Activated naive CD4-positive, alpha-beta T cell treated with anti-CD3 and anti-CD28 coated beads, Interleukin-2, amount 50 U/mL, for 24 hours (primary cell): Measurements from ENCODE around the gene NPPA.

Experiments used
- H3K27ac Mint-ChIP-seq: one replicate; pipeline ENCODE4 v1.8.0; 2021; ENCODE audit warnings: mild to moderate bottlenecking, mixed read lengths
- H3K27me3 Mint-ChIP-seq: one replicate; pipeline ENCODE4 v1.8.0; 2021; ENCODE audit warnings: mixed read lengths
- H3K36me3 Mint-ChIP-seq: one replicate; pipeline ENCODE4 v1.8.0; 2021; ENCODE audit warnings: mixed read lengths
- H3K4me1 Mint-ChIP-seq: one replicate; pipeline ENCODE4 v1.8.0; 2021; ENCODE audit warnings: mixed read lengths
- H3K4me3 Mint-ChIP-seq: one replicate; pipeline ENCODE4 v1.8.0; 2021; ENCODE audit warnings: mild to moderate bottlenecking, mixed read lengths
- H3K9me3 Mint-ChIP-seq: one replicate; pipeline ENCODE4 v1.8.0; 2021; ENCODE audit warnings: mixed read lengths

Gene NPPA

GRCh38 chr1:11879311-11880180 is 32.0 kb upstream of the NPPA start:
- Mint-ChIP-seq H3K9me3 (no peaks in the 10 kb centered on the region), H3K27ac (no peak overlapping the region), H3K27me3 (peaks cover 9% of the 10 kb centered on the region), H3K36me3 (no peaks in the 10 kb centered on the region), H3K4me1 (no peaks in the 10 kb centered on the region), H3K4me3 (no peak overlapping the region)

- Mint-ChIP-seq H3K27me3 (peaks cover 9% of the 10 kb centered on the region), H3K9me3 (no peaks in the 10 kb centered on the region), H3K36me3 (no peaks in the 10 kb centered on the region), H3K27ac (no peak overlapping the region), H3K4me3 (no peak overlapping the region), H3K4me1 (no peaks in the 10 kb centered on the region)
These were observed 31.3 kb upstream of the NPPA start for GRCh38 chr1:11878891-11879190.

GRCh38 chr1:11878081-11878890 is 30.7 kb upstream of the NPPA start:
- Mint-ChIP-seq H3K27me3 (peaks cover 9% of the 10 kb centered on the region), H3K9me3 (no peaks in the 10 kb centered on the region), H3K4me1 (no peaks in the 10 kb centered on the region), H3K27ac (no peak overlapping the region), H3K36me3 (no peaks in the 10 kb centered on the region), H3K4me3 (no peak overlapping the region)

- H3K4me1 Mint-ChIP-seq = no peaks in the 10 kb centered on the region
- H3K4me3 Mint-ChIP-seq = no peak overlapping the region
- H3K27ac Mint-ChIP-seq = no peak overlapping the region
- no peaks in the 10 kb centered on the region for H3K9me3 Mint-ChIP-seq
- H3K36me3 Mint-ChIP-seq = no peaks in the 10 kb centered on the region
- H3K27me3 Mint-ChIP-seq = peaks cover 9% of the 10 kb centered on the region
These were observed 29.5 kb upstream of the NPPA start for GRCh38 chr1:11877074-11877473.

- no peaks in the 10 kb centered on the region for H3K4me1 Mint-ChIP-seq
- H3K4me3 Mint-ChIP-seq = no peak overlapping the region
- H3K9me3 Mint-ChIP-seq = no peaks in the 10 kb centered on the region
- no peaks in the 10 kb centered on the region for H3K36me3 Mint-ChIP-seq
- H3K27ac Mint-ChIP-seq = no peak overlapping the region
- peaks cover 9% of the 10 kb centered on the region for H3K27me3 Mint-ChIP-seq
These were observed 27.5 kb upstream of the NPPA start for GRCh38 chr1:11875094-11875493.

- Mint-ChIP-seq H3K27ac (no peak overlapping the region), H3K27me3 (peaks cover 9% of the 10 kb centered on the region), H3K4me3 (no peak overlapping the region), H3K4me1 (no peaks in the 10 kb centered on the region), H3K36me3 (no peaks in the 10 kb centered on the region), H3K9me3 (no peaks in the 10 kb centered on the region)
These were observed 27.0 kb upstream of the NPPA start for GRCh38 chr1:11874624-11875023.

- H3K27ac Mint-ChIP-seq = no peak overlapping the region
- peaks cover 9% of the 10 kb centered on the region for H3K27me3 Mint-ChIP-seq
- no peaks in the 10 kb centered on the region for H3K4me1 Mint-ChIP-seq
- H3K4me3 Mint-ChIP-seq = no peak overlapping the region
- no peaks in the 10 kb centered on the region for H3K36me3 Mint-ChIP-seq
- no peaks in the 10 kb centered on the region for H3K9me3 Mint-ChIP-seq
These were observed 26.6 kb upstream of the NPPA start for GRCh38 chr1:11874258-11874562.

GRCh38 chr1:11873395-11874257 is 26.0 kb upstream of the NPPA start:
- Mint-ChIP-seq H3K4me1 (no peaks in the 10 kb centered on the region), H3K9me3 (no peaks in the 10 kb centered on the region), H3K4me3 (no peak overlapping the region), H3K27ac (no peak overlapping the region), H3K36me3 (no peaks in the 10 kb centered on the region), H3K27me3 (peaks cover 9% of the 10 kb centered on the region)

- peaks cover 9% of the 10 kb centered on the region for H3K27me3 Mint-ChIP-seq
- H3K9me3 Mint-ChIP-seq = no peaks in the 10 kb centered on the region
- H3K4me1 Mint-ChIP-seq = no peaks in the 10 kb centered on the region
- H3K4me3 Mint-ChIP-seq = no peak overlapping the region
- H3K27ac Mint-ChIP-seq = no peak overlapping the region
- no peaks in the 10 kb centered on the region for H3K36me3 Mint-ChIP-seq
These were observed 25.0 kb upstream of the NPPA start for GRCh38 chr1:11872545-11872944.

- no peaks in the 10 kb centered on the region for H3K9me3 Mint-ChIP-seq
These were observed 22.1 kb upstream of the NPPA start for GRCh38 chr1:11869650-11870207.

GRCh38 chr1:11869104-11869503 is 21.5 kb upstream of the NPPA start:
- H3K4me3 Mint-ChIP-seq = no peak overlapping the region
- H3K9me3 Mint-ChIP-seq = no peaks in the 10 kb centered on the region
- H3K27me3 Mint-ChIP-seq = peaks cover 7% of the 10 kb centered on the region
- no peaks in the 10 kb centered on the region for H3K36me3 Mint-ChIP-seq
- H3K27ac Mint-ChIP-seq = no peak overlapping the region
- H3K4me1 Mint-ChIP-seq = no peaks in the 10 kb centered on the region

More at GRCh38 chr1:11869650-11870207, 22.1 kb upstream of the NPPA start:
- no peak overlapping the region for H3K4me3 Mint-ChIP-seq
- H3K36me3 Mint-ChIP-seq = no peaks in the 10 kb centered on the region
- no peak overlapping the region for H3K27ac Mint-ChIP-seq
- H3K27me3 Mint-ChIP-seq = peaks cover 5% of the 10 kb centered on the region
- no peaks in the 10 kb centered on the region for H3K4me1 Mint-ChIP-seq

- Mint-ChIP-seq H3K27me3 (peaks cover 7% of the 10 kb centered on the region), H3K4me3 (no peak overlapping the region), H3K9me3 (no peaks in the 10 kb centered on the region), H3K4me1 (no peaks in the 10 kb centered on the region), H3K36me3 (no peaks in the 10 kb centered on the region), H3K27ac (no peak overlapping the region)
These were observed 20.9 kb upstream of the NPPA start for GRCh38 chr1:11868331-11868980.

- H3K36me3 Mint-ChIP-seq = no peaks in the 10 kb centered on the region
- H3K9me3 Mint-ChIP-seq = no peaks in the 10 kb centered on the region
- no peak overlapping the region for H3K27ac Mint-ChIP-seq
- peaks cover 28% of the 10 kb centered on the region for H3K27me3 Mint-ChIP-seq
- H3K4me3 Mint-ChIP-seq = no peak overlapping the region
- H3K4me1 Mint-ChIP-seq = no peaks in the 10 kb centered on the region
These were observed 15.3 kb upstream of the NPPA start for GRCh38 chr1:11862890-11863289.

- Mint-ChIP-seq H3K4me3 (no peak overlapping the region), H3K36me3 (no peaks in the 10 kb centered on the region), H3K4me1 (no peaks in the 10 kb centered on the region), H3K27me3 (peaks cover 34% of the 10 kb centered on the region), H3K9me3 (no peaks in the 10 kb centered on the region), H3K27ac (no peak overlapping the region)
These were observed 13.0 kb upstream of the NPPA start for GRCh38 chr1:11860587-11860986.

- no peak overlapping the region for H3K4me3 Mint-ChIP-seq
- H3K36me3 Mint-ChIP-seq = no peaks in the 10 kb centered on the region
- no peaks in the 10 kb centered on the region for H3K4me1 Mint-ChIP-seq
- H3K27ac Mint-ChIP-seq = no peak overlapping the region
- no peaks in the 10 kb centered on the region for H3K9me3 Mint-ChIP-seq
- H3K27me3 Mint-ChIP-seq = peaks cover 34% of the 10 kb centered on the region
These were observed 12.5 kb upstream of the NPPA start for GRCh38 chr1:11860083-11860482.
